ENCODE results near the gene UBALD2. TPM values are rescaled to one million over a fixed set of nuclear protein-coding genes. Genes with fewer than 3 reads are reported as not detected.

Gene UBALD2
- total and polyA plus RNA-seq, 2 of the 13 experiments (the other 11 are each of a cell fraction or from before 2014, with no cell fraction given) = 3.3 to 89.7 TPM

- no peak for TF ChIP-seq CSRNP1 (CRISPR knock-in tag; IDR thresholded peaks at IDR 0.05)
- TF ChIP-seq ZSCAN12 (CRISPR knock-in tag; IDR thresholded peaks at IDR 0.05) = peak; percentile 26; the same call in 1 of the 2 replicates
- TF ChIP-seq TBP (CRISPR knock-in tag; IDR thresholded peaks at IDR 0.05) = no peak
- TF ChIP-seq GMEB1 (CRISPR knock-in tag; IDR thresholded peaks at IDR 0.05; ENCODE audit: borderline replicate concordance) = no peak
- no peak for TF ChIP-seq MLLT10 (CRISPR knock-in tag; IDR thresholded peaks at IDR 0.05)
These were observed 25.4 kb upstream of the UBALD2 start (continued) for GRCh38 chr17:76239538-76240274.

DNA sequence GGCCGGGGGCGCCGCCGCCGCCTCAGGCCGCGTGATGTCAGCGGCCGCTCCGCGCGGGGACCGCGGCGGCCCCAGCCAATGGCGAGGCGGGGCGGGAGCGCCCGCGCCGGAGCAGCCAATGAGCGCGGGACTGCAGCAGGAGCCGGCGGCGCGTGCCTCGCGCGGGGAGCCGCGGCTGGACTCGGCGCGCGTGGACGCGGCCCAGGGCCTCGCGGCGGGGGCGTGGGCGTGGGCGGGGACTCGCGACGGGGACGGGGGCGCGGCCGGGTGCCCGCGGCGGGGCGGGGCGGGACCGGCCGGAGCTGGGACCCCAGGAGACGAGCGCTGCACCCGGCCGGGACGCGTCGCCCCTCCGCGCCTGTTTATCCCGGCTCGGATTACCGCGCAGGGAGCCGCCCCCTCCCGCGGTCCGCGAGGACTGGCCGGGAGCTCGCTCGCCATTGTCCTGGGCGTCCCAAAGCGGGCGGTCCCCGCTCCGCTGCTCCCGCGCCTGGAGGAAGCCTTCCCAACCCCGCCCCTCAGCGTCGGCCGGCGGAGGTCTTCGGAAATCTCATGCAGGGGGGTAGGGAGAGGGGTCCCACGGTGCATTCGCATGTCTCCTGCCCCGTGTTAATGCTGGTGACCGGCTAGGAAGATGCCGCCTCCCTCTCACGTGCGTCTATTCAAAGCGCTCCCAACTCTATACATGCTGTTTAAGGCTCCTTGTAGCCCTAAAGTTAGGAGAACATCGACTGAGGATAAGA is 24.5 kb upstream of the UBALD2 start, which contains the start of gene RNF157:
Gene RNF157 (minus strand): TSS at position 33 of the 743 bp plus-strand sequence. CDS start 253 bp downstream, outside the sequence.
- 0% methylated on average over 17 of the region's 102 CpGs for WGBS (ENCODE audit: low lambda C conversion rate)
- Histone ChIP-seq H3K27me3 (ENCODE audit: control insufficient read depth in 1 of 2, insufficient read depth in 2 of 2, low read length in 2 of 2) (peaks cover 12 to 52% of the 10 kb centered on the region in 2 experiments; a peak in 4 of 5 replicates), H3K4me2 (ENCODE audit: low read depth, low read length) (peak within 1 kb of the TSS; percentile 97), H3K4me1 (ENCODE audit: insufficient read depth, low read length) (peaks cover 48% of the 10 kb centered on the region), H3K27ac (ENCODE audit: extremely low read length, insufficient read depth, low read length) (no peak within 1 kb of the TSS), H2AFZ (ENCODE audit: low read length) (no peak within 1 kb of the TSS), H4K20me1 (ENCODE audit: insufficient read depth, low read length) (no peaks in the 10 kb centered on the region), H3K79me2 (ENCODE audit: insufficient read depth, low read length) (no peaks in the 10 kb centered on the region), H3K4me3 (replicated peaks in 1 of 3; ENCODE audit: insufficient read depth in 1 of 3, low read depth in 2 of 3, low read length in 3 of 3) (peak within 1 kb of the TSS; percentile 35 to 70 (median 40); a peak in 5 of 6 replicates), H3K9ac (ENCODE audit: insufficient read depth, low read depth, low read length) (peak within 1 kb of the TSS; percentile 34; the same call in 1 of the 2 replicates), H3K36me3 (replicated peaks in 1 of 2; ENCODE audit: control insufficient read depth in 1 of 2, insufficient read depth in 2 of 2, low read length in 2 of 2) (no peaks in the 10 kb centered on the region), H3K9me3 (ENCODE audit: low read length) (no peaks in the 10 kb centered on the region)
- ChIA-PET CTCF (ENCODE audit: low intra/inter-chr PET ratio, low total read pairs) (no interaction called here), POLR2A (interaction anchor here (0.9 to 1.7 kb wide), 5 partner anchors 11 to 26 kb away, joined by 4 to 6 read pairs (median 5); partner anchors contain the start of gene UBALD2)
- BruUV-seq (replicated peaks) = no TSS peak
- intact Hi-C loops (cut with micrococcal nuclease; ENCODE audit: unreplicated experiment) = no loop called here
- in situ Hi-C loops (cut with HindIII; ENCODE audit: extremely low pct_ligation_motif_present, low pct_unique_long_range_greater_than_20kb) = no loop called here
- DNase-seq (ENCODE audit: low spot score) (peak; percentile 17), FAIRE-seq (no peak), ATAC-seq (peak; percentile 67)
- no peak for TF ChIP-seq NR3C1 (CRISPR knock-in tag; IDR thresholded peaks at IDR 0.05)
- TF ChIP-seq XBP1 (CRISPR knock-in tag; IDR thresholded peaks at IDR 0.05) = no peak
- peak; percentile 69; the same call in 1 of the 2 replicates for TF ChIP-seq ZNF709 (CRISPR knock-in tag; IDR thresholded peaks at IDR 0.05)
- no peak for TF ChIP-seq ZZZ3 (CRISPR knock-in tag; IDR thresholded peaks at IDR 0.05; ENCODE audit: borderline replicate concordance)
- TF ChIP-seq ZBTB42 (CRISPR knock-in tag; IDR thresholded peaks at IDR 0.05) = 0 out of 2 replicates have a peak, but pooled peaks have one; percentile 12
- TF ChIP-seq, protein P1, sequence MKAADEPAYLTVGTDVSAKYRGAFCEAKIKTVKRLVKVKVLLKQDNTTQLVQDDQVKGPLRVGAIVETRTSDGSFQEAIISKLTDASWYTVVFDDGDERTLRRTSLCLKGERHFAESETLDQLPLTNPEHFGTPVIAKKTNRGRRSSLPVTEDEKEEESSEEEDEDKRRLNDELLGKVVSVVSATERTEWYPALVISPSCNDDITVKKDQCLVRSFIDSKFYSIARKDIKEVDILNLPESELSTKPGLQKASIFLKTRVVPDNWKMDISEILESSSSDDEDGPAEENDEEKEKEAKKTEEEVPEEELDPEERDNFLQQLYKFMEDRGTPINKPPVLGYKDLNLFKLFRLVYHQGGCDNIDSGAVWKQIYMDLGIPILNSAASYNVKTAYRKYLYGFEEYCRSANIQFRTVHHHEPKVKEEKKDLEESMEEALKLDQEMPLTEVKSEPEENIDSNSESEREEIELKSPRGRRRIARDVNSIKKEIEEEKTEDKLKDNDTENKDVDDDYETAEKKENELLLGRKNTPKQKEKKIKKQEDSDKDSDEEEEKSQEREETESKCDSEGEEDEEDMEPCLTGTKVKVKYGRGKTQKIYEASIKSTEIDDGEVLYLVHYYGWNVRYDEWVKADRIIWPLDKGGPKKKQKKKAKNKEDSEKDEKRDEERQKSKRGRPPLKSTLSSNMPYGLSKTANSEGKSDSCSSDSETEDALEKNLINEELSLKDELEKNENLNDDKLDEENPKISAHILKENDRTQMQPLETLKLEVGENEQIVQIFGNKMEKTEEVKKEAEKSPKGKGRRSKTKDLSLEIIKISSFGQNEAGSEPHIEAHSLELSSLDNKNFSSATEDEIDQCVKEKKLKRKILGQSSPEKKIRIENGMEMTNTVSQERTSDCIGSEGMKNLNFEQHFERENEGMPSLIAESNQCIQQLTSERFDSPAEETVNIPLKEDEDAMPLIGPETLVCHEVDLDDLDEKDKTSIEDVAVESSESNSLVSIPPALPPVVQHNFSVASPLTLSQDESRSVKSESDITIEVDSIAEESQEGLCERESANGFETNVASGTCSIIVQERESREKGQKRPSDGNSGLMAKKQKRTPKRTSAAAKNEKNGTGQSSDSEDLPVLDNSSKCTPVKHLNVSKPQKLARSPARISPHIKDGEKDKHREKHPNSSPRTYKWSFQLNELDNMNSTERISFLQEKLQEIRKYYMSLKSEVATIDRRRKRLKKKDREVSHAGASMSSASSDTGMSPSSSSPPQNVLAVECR (CRISPR knock-in tag; IDR thresholded peaks at IDR 0.05; ENCODE audit: borderline replicate concordance) = peak; percentile 47; the same call in 1 of the 2 replicates
- TF ChIP-seq NFYC (CRISPR knock-in tag; IDR thresholded peaks at IDR 0.05) = peak; percentile 68

Data from HepG2 (cell line).